Thyroid gland (tissue), 4 donors: ENCODE data around the gene PCGF3. TPM values are rescaled to one million over a fixed set of nuclear protein-coding genes. Genes with fewer than 3 reads are reported as not detected.

ENCODE experiments used
- DNase-seq, 2 donors: peaks; one replicate each; pipeline ENCODE4 v3.0.0-alpha.2; 2019
- H3K27ac ChIP-seq, 3 donors: fragments of 200-600 bp; sonication (generic); 1 replicate in 2 of 3; 2 replicates in 1 of 3; pipeline ENCODE4 v1.5.1; 2016 to 2019; ENCODE audit warnings: mild to moderate bottlenecking in 1 of 3, moderate library complexity in 1 of 3
- H3K27me3 ChIP-seq: fragments of 200-600 bp; sonication (generic); one replicate; pipeline ENCODE4 v1.5.1; 2019
- H3K36me3 ChIP-seq, 2 donors: fragments of 200-600 bp; sonication (generic); one replicate each; pipeline ENCODE4 v1.5.1; 2016 to 2019
- H3K4me1 ChIP-seq, 2 donors: fragments of 200-600 bp; sonication (generic); one replicate each; pipeline ENCODE4 v1.5.1; 2017 to 2019
- H3K4me3 ChIP-seq, 3 donors: fragments of 200-600 bp; sonication (generic); replicated peaks in 1 of 3; 1 replicate in 2 of 3; 2 replicates in 1 of 3; pipeline ENCODE4 v1.5.1; 2016; ENCODE audit warnings: mild to moderate bottlenecking in 1 of 3
- H3K9me3 ChIP-seq: fragments of 200-600 bp; sonication (generic); one replicate; pipeline ENCODE4 v1.5.1; 2017
- CTCF ChIP-seq, 6 experiments: fragments of 200-600 bp in 3 of 6; fragments of 450-650 bp in 3 of 6; sonication (generic) in 3 of 6; IDR thresholded peaks; one replicate each; pipeline ENCODE4 v1.5.1; 2016 to 2019; ENCODE audit warnings: antibody characterized with exemption in 6 of 6, mild to moderate bottlenecking in 2 of 6, inconsistent platforms in 1 of 6, moderate library complexity in 1 of 6
- POLR2A ChIP-seq, 2 donors: fragments of 450-650 bp; IDR thresholded peaks; one replicate each; pipeline ENCODE4 v1.6.1; 2017; ENCODE audit warnings: antibody characterized with exemption in 2 of 2, mild to moderate bottlenecking in 2 of 2, moderate library complexity in 1 of 2
- WGBS, 2 donors: methylation state at CpG; one replicate each; pipeline ENCODE4 v1.1.5; 2017; 5-methylcytosine and 5-hydroxymethylcytosine counted together
- intact Hi-C: fragments of 100-400 bp; cut with DNase I; formaldehyde crosslinking; loops from one replicate; pipeline ENCODE4 v1.15.1; 2023
- total RNA-seq, 4 donors: library from RNA; depleted of rRNA; stranded (reverse); fragments of >200 nt; gene quantifications; one replicate each; pipeline ENCODE4 v1.2.3, GENCODE V29; 2016

PCGF3 gene
- total RNA-seq, 4 donors from 2014 or later, result 41.4 to 60.0 (median 50.2) TPM

GRCh38 chr4:793093-793861, 87.6 kb downstream of the PCGF3 start:
- H3K4me1 ChIP-seq, result peaks cover 5 to 24% of the 10 kb centered on the region in 2 donors
- no peaks in the 10 kb centered on the region for H3K36me3 ChIP-seq
- no peak overlapping the region for H3K4me3 ChIP-seq
- intact Hi-C loops, result no loop called here
- H3K27me3 ChIP-seq, result peaks cover 14% of the 10 kb centered on the region
- H3K27ac ChIP-seq, result no peak overlapping the region
- WGBS, 2 donors, result 33 to 64% methylated on average over 3 to 12 of the region's 19 CpGs
- no peaks in the 10 kb centered on the region for H3K9me3 ChIP-seq
- DNase-seq, result no peak
- TF ChIP-seq CTCF (IDR thresholded peaks at IDR 0.05), result no peak
- no peak for TF ChIP-seq POLR2A (IDR thresholded peaks at IDR 0.05)

GRCh38 chr4:793941-794621, 88.4 kb downstream of the PCGF3 start:
- TF ChIP-seq CTCF (IDR thresholded peaks at IDR 0.05), result no peak
- TF ChIP-seq POLR2A (IDR thresholded peaks at IDR 0.05), result no peak

GRCh38 chr4:794900-795725, 89.5 kb downstream of the PCGF3 start:
- no peak for DNase-seq
- peaks cover 5 to 24% of the 10 kb centered on the region in 2 donors for H3K4me1 ChIP-seq
- H3K27ac ChIP-seq, result no peak overlapping the region
- no peak for TF ChIP-seq CTCF (IDR thresholded peaks at IDR 0.05)
- no peak for TF ChIP-seq POLR2A (IDR thresholded peaks at IDR 0.05)
- H3K36me3 ChIP-seq, result no peaks in the 10 kb centered on the region
- no peak overlapping the region for H3K4me3 ChIP-seq
- 0 to 1% methylated on average over 6 to 17 of the region's 71 CpGs for WGBS, 2 donors
- peaks cover 14% of the 10 kb centered on the region for H3K27me3 ChIP-seq
- intact Hi-C loops, result no loop called here
- H3K9me3 ChIP-seq, result no peaks in the 10 kb centered on the region

More at GRCh38 chr4:793941-794621, 88.4 kb downstream of the PCGF3 start:
- DNase-seq, result no peak
- H3K27ac ChIP-seq, result no peak overlapping the region
- no peaks in the 10 kb centered on the region for H3K9me3 ChIP-seq
- H3K4me3 ChIP-seq, result no peak overlapping the region
- H3K27me3 ChIP-seq, result peaks cover 14% of the 10 kb centered on the region
- peaks cover 5 to 24% of the 10 kb centered on the region in 2 donors for H3K4me1 ChIP-seq
- no peaks in the 10 kb centered on the region for H3K36me3 ChIP-seq
- 63 to 65% methylated on average over 9 to 14 of the region's 19 CpGs for WGBS, 2 donors
- intact Hi-C loops, result no loop called here

- no peak overlapping the region for H3K4me3 ChIP-seq
- intact Hi-C loops, result no loop called here
- WGBS, 2 donors, result 25 to 29% methylated on average over 7 to 8 of the region's 20 CpGs
- peaks cover 14% of the 10 kb centered on the region for H3K27me3 ChIP-seq
- no peaks in the 10 kb centered on the region for H3K9me3 ChIP-seq
- peaks cover 5 to 24% of the 10 kb centered on the region in 2 donors for H3K4me1 ChIP-seq
- DNase-seq, result no peak
- no peaks in the 10 kb centered on the region for H3K36me3 ChIP-seq
- TF ChIP-seq POLR2A (IDR thresholded peaks at IDR 0.05), result no peak
- no peak overlapping the region for H3K27ac ChIP-seq
Observed at GRCh38 chr4:795726-796119, 90.1 kb downstream of the PCGF3 start.

- H3K36me3 ChIP-seq, result no peaks in the 10 kb centered on the region
- peaks cover 14% of the 10 kb centered on the region for H3K27me3 ChIP-seq
- no peaks in the 10 kb centered on the region for H3K9me3 ChIP-seq
- DNase-seq, result no peak
- H3K4me3 ChIP-seq, result no peak overlapping the region
- intact Hi-C loops, result no loop called here
- H3K4me1 ChIP-seq, result peaks cover 5 to 24% of the 10 kb centered on the region in 2 donors
- no peak for TF ChIP-seq CTCF (IDR thresholded peaks at IDR 0.05)
- no peak for TF ChIP-seq POLR2A (IDR thresholded peaks at IDR 0.05)
- H3K27ac ChIP-seq, result no peak overlapping the region
- WGBS, 2 donors, result 80 to 95% methylated on average over 17 of the region's 17 CpGs
Observed at GRCh38 chr4:796206-796605, 90.6 kb downstream of the PCGF3 start.
